Lower leg skin (tissue), 3 donors: Measurements from ENCODE around the gene GHRHR.

ENCODE experiments used
- POLR2A ChIP-seq, 2 donors: fragments of 450-650 bp; IDR thresholded peaks; one replicate each; pipeline ENCODE4 v1.6.1; 2016 to 2017; ENCODE audit warnings: antibody characterized with exemption in 2 of 2, mild to moderate bottlenecking in 1 of 2, moderate library complexity in 1 of 2
- TF ChIP-seq, protein P1 (sequence below), 3 donors: fragments of 450-650 bp; IDR thresholded peaks; one replicate each; pipeline ENCODE4 v1.5.1; 2016; ENCODE audit warnings: antibody characterized with exemption in 3 of 3, mild to moderate bottlenecking in 3 of 3, moderate library complexity in 2 of 3

- no peak for TF ChIP-seq POLR2A (IDR thresholded peaks at IDR 0.05)
- TF ChIP-seq, protein P1, sequence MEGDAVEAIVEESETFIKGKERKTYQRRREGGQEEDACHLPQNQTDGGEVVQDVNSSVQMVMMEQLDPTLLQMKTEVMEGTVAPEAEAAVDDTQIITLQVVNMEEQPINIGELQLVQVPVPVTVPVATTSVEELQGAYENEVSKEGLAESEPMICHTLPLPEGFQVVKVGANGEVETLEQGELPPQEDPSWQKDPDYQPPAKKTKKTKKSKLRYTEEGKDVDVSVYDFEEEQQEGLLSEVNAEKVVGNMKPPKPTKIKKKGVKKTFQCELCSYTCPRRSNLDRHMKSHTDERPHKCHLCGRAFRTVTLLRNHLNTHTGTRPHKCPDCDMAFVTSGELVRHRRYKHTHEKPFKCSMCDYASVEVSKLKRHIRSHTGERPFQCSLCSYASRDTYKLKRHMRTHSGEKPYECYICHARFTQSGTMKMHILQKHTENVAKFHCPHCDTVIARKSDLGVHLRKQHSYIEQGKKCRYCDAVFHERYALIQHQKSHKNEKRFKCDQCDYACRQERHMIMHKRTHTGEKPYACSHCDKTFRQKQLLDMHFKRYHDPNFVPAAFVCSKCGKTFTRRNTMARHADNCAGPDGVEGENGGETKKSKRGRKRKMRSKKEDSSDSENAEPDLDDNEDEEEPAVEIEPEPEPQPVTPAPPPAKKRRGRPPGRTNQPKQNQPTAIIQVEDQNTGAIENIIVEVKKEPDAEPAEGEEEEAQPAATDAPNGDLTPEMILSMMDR (IDR thresholded peaks at IDR 0.05), result no peak
Observed at GRCh38 chr7:30971840-30972563, 8.2 kb downstream of the GHRHR start.
